Uterus (tissue), 2 donors: ENCODE data around the gene MMAB.

Source experiments
- POLR2A ChIP-seq, 2 donors: fragments of 450-650 bp; IDR thresholded peaks; one replicate each; pipeline ENCODE4 v1.6.1; 2016; ENCODE audit warnings: antibody characterized with exemption in 2 of 2, mild to moderate bottlenecking in 1 of 2, moderate library complexity in 1 of 2
- TF ChIP-seq, protein P1 (sequence below), 4 experiments: fragments of 200-600 bp in 2 of 4; fragments of 450-650 bp in 2 of 4; sonication (generic) in 2 of 4; IDR thresholded peaks; one replicate each; pipeline ENCODE4 v1.5.1; 2016 to 2019; ENCODE audit warnings: antibody characterized with exemption in 4 of 4, mild to moderate bottlenecking in 2 of 4, moderate library complexity in 1 of 4

DNA sequence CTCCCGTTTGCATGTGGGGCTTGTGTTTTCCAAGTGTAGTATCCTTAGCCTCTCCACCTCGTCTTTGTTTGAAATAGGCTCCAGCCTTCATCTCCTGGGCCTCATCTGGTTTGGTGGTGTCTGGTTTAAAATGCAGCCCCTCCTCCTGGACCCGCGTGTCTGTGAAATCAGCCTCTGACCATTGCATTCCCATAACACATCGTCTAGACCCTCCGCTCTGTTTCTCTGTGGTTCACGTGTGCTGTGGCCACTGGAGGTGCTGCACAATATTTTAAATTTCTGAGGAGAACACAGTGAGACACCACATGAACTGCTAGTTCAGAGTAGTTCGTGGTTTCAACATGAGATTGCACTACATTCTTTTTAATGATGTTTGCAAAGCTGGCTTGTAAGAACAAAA, 60.3 kb downstream of the MMAB start:
- TF ChIP-seq, protein P1, sequence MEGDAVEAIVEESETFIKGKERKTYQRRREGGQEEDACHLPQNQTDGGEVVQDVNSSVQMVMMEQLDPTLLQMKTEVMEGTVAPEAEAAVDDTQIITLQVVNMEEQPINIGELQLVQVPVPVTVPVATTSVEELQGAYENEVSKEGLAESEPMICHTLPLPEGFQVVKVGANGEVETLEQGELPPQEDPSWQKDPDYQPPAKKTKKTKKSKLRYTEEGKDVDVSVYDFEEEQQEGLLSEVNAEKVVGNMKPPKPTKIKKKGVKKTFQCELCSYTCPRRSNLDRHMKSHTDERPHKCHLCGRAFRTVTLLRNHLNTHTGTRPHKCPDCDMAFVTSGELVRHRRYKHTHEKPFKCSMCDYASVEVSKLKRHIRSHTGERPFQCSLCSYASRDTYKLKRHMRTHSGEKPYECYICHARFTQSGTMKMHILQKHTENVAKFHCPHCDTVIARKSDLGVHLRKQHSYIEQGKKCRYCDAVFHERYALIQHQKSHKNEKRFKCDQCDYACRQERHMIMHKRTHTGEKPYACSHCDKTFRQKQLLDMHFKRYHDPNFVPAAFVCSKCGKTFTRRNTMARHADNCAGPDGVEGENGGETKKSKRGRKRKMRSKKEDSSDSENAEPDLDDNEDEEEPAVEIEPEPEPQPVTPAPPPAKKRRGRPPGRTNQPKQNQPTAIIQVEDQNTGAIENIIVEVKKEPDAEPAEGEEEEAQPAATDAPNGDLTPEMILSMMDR (IDR thresholded peaks at IDR 0.05) = no peak
- no peak for TF ChIP-seq POLR2A (IDR thresholded peaks at IDR 0.05)
